Neural cell (in vitro differentiated cells): Measurements from ENCODE around the gene FCGR2B. TPM values are rescaled to one million over a fixed set of nuclear protein-coding genes. Genes with fewer than 3 reads are reported as not detected.

ENCODE experiments used
- H2AFZ ChIP-seq: fragments of 200-600, 300-800 bp; sonication (generic), shearing (Covaris generic); 2 replicates; pipeline ENCODE4 v1.6.0; 2014; ENCODE audit warnings: low read depth, mild to moderate bottlenecking, antibody characterized with exemption, low read length, moderate library complexity
- H3F3A ChIP-seq: fragments of 200-600 bp; shearing (Covaris generic); 2 replicates; pipeline ENCODE4 v1.6.1; 2016; ENCODE audit warnings: mild to moderate bottlenecking, moderate library complexity, mixed read lengths, antibody characterized with exemption, low read length; ENCODE audit not compliant: insufficient read depth, poor library complexity, severe bottlenecking
- H3K27ac ChIP-seq: fragments of 200-600, 300-800 bp; sonication (generic), shearing (Covaris generic); 2 replicates; pipeline ENCODE4 v1.5.1; 2014; ENCODE audit warnings: mild to moderate bottlenecking, low read length, moderate library complexity
- H3K27me3 ChIP-seq: fragments of 300-800, 200-600 bp; sonication (generic), shearing (Covaris generic); 2 replicates; pipeline ENCODE4 v1.6.0; 2014; ENCODE audit warnings: mild to moderate bottlenecking, low read depth, low read length, moderate library complexity; ENCODE audit not compliant: insufficient read depth
- H3K36me3 ChIP-seq: fragments of 300-800, 200-600 bp; sonication (generic), shearing (Covaris generic); 2 replicates; pipeline ENCODE4 v1.5.1; 2014; ENCODE audit warnings: mild to moderate bottlenecking, antibody characterized with exemption, low read length, moderate library complexity; ENCODE audit not compliant: insufficient read depth
- H3K4me2 ChIP-seq: fragments of 300-800, 200-600 bp; sonication (generic), shearing (Covaris generic); 2 replicates; pipeline ENCODE4 v1.6.0; 2014; ENCODE audit warnings: mild to moderate bottlenecking, low read length
- H3K4me3 ChIP-seq: fragments of 300-800, 200-600 bp; sonication (generic), shearing (Covaris generic); 2 replicates; pipeline ENCODE4 v1.5.1; 2014; ENCODE audit warnings: mild to moderate bottlenecking, low read length, moderate library complexity
- H3K79me2 ChIP-seq: fragments of 200-600 bp; shearing (Covaris generic); replicated peaks from 2 replicates; pipeline ENCODE4 v1.6.0; 2014; ENCODE audit warnings: mild to moderate bottlenecking, low read length, moderate library complexity; ENCODE audit not compliant: insufficient read depth
- H3K9ac ChIP-seq: fragments of 300-800, 200-600 bp; sonication (generic), shearing (Covaris generic); 2 replicates; pipeline ENCODE4 v1.6.1; 2016; ENCODE audit warnings: mild to moderate bottlenecking, low read length, mixed read lengths
- H3K9me2 ChIP-seq: fragments of 200-600 bp; shearing (Covaris generic); 2 replicates; pipeline ENCODE4 v1.6.1; 2016; ENCODE audit warnings: mild to moderate bottlenecking, low read length, mixed read lengths; ENCODE audit not compliant: insufficient read depth
- H3K9me3 ChIP-seq: fragments of 200-600, 300-800 bp; sonication (generic), shearing (Covaris generic); 2 replicates; pipeline ENCODE4 v1.6.1; 2016; ENCODE audit warnings: mild to moderate bottlenecking, mixed run types, low read length, moderate library complexity, mixed read lengths
- H4K20me1 ChIP-seq: fragments of 200-600 bp; shearing (Covaris generic); 2 replicates; pipeline ENCODE4 v1.6.1; 2016; ENCODE audit warnings: mild to moderate bottlenecking, mixed run types; ENCODE audit not compliant: insufficient read depth
- CTCF ChIP-seq: fragments of 450-650 bp; IDR thresholded peaks from 2 replicates; pipeline ENCODE4 v1.5.1; 2014; ENCODE audit warnings: antibody characterized with exemption, mild to moderate bottlenecking, moderate library complexity; ENCODE audit not compliant: poor library complexity, severe bottlenecking
- EP300 ChIP-seq: fragments of 450-650 bp; conservative IDR thresholded peaks from 2 replicates; pipeline ENCODE4 v1.6.1; 2014; ENCODE audit warnings: antibody characterized with exemption, mild to moderate bottlenecking, moderate library complexity; ENCODE audit not compliant: poor library complexity, severe bottlenecking
- EZH2 ChIP-seq: fragments of 200-600, 300-800 bp; shearing (Covaris generic), sonication (generic); IDR thresholded peaks from 2 replicates; pipeline ENCODE4 v1.6.1; 2014; ENCODE audit warnings: antibody characterized with exemption, low read length, borderline replicate concordance, mild to moderate bottlenecking; ENCODE audit not compliant: insufficient read depth, poor library complexity, severe bottlenecking
- MXI1 ChIP-seq: fragments of 450-650 bp; conservative IDR thresholded peaks from 2 replicates; pipeline ENCODE4 v1.6.1; 2014; ENCODE audit warnings: antibody characterized with exemption, mild to moderate bottlenecking; ENCODE audit not compliant: poor library complexity, severe bottlenecking
- POLR2AphosphoS5 ChIP-seq: IDR thresholded peaks from 2 replicates; pipeline ENCODE4 v1.6.1; 2012
- RAD21 ChIP-seq: fragments of 450-650 bp; conservative IDR thresholded peaks from 2 replicates; pipeline ENCODE4 v1.6.1; 2014; ENCODE audit warnings: antibody characterized with exemption, mild to moderate bottlenecking, moderate library complexity
- SMC3 ChIP-seq: fragments of 450-650 bp; conservative IDR thresholded peaks from 2 replicates; pipeline ENCODE4 v1.6.1; 2014; ENCODE audit warnings: antibody characterized with exemption, mild to moderate bottlenecking, moderate library complexity; ENCODE audit not compliant: poor library complexity
- polyA plus RNA-seq: library from polyadenylated mRNA; depleted of rRNA; stranded (reverse); fragments of >200 nt; gene quantifications from 2 replicates; pipeline ENCODE4 v1.2.3, GENCODE V29; 2014
- TF ChIP-seq, protein P1 (sequence below): IDR thresholded peaks from 2 replicates; pipeline ENCODE4 v1.6.1; 2012; ENCODE audit warnings: borderline replicate concordance

FCGR2B gene
- polyA plus RNA-seq, 1 donor from 2014 or later = not detected

- Histone ChIP-seq H3K27ac (no peak overlapping the region), H3K4me2 (no peak overlapping the region), H3K27me3 (peaks cover 5% of the 10 kb centered on the region), H2AFZ (no peak overlapping the region), H3K79me2 (no peaks in the 10 kb centered on the region), H4K20me1 (no peaks in the 10 kb centered on the region), H3K9ac (no peak overlapping the region), H3K36me3 (no peaks in the 10 kb centered on the region), H3K4me3 (no peak overlapping the region), H3K9me3 (no peaks in the 10 kb centered on the region), H3K9me2 (no peaks in the 10 kb centered on the region), H3F3A (no peaks in the 10 kb centered on the region)
- TF ChIP-seq RAD21 = no peak
- no peak for TF ChIP-seq CTCF
- no peak for TF ChIP-seq EP300
- TF ChIP-seq, protein P1, sequence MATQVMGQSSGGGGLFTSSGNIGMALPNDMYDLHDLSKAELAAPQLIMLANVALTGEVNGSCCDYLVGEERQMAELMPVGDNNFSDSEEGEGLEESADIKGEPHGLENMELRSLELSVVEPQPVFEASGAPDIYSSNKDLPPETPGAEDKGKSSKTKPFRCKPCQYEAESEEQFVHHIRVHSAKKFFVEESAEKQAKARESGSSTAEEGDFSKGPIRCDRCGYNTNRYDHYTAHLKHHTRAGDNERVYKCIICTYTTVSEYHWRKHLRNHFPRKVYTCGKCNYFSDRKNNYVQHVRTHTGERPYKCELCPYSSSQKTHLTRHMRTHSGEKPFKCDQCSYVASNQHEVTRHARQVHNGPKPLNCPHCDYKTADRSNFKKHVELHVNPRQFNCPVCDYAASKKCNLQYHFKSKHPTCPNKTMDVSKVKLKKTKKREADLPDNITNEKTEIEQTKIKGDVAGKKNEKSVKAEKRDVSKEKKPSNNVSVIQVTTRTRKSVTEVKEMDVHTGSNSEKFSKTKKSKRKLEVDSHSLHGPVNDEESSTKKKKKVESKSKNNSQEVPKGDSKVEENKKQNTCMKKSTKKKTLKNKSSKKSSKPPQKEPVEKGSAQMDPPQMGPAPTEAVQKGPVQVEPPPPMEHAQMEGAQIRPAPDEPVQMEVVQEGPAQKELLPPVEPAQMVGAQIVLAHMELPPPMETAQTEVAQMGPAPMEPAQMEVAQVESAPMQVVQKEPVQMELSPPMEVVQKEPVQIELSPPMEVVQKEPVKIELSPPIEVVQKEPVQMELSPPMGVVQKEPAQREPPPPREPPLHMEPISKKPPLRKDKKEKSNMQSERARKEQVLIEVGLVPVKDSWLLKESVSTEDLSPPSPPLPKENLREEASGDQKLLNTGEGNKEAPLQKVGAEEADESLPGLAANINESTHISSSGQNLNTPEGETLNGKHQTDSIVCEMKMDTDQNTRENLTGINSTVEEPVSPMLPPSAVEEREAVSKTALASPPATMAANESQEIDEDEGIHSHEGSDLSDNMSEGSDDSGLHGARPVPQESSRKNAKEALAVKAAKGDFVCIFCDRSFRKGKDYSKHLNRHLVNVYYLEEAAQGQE = no peak
- no peak for TF ChIP-seq MXI1
- TF ChIP-seq SMC3 = no peak
These were observed 55.8 kb downstream of the FCGR2B start for GRCh38 chr1:161718559-161719324.

DNA sequence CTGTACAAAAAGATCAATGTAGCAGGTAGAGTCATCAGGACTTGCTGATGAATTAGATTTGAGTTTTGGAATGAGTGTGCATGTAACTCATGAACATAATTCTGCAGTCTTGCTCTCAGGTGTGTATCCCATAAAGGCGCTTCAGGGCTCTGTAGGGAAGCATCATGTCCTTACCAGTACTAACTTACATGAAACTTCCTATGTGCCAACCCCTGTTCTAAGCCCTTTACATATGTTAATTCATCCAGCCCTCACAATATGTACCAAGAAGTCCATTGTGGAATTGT, 56.3 kb downstream of the FCGR2B start:
- no peaks in the 10 kb centered on the region for H3K79me2 ChIP-seq
- TF ChIP-seq RAD21 (no peak), EP300 (no peak), CTCF (no peak), POLR2AphosphoS5 (no peak), SMC3 (no peak), EZH2 (no peak), MXI1 (no peak)
- TF ChIP-seq, protein P1 = no peak
- H2AFZ ChIP-seq = no peak overlapping the region
- H3F3A ChIP-seq = no peaks in the 10 kb centered on the region
- no peaks in the 10 kb centered on the region for H3K9me3 ChIP-seq
- no peak overlapping the region for H3K4me2 ChIP-seq
- peaks cover 5% of the 10 kb centered on the region for H3K27me3 ChIP-seq
- H3K36me3 ChIP-seq = no peaks in the 10 kb centered on the region
- H3K4me3 ChIP-seq = no peak overlapping the region
- H3K9ac ChIP-seq = no peak overlapping the region
- H3K9me2 ChIP-seq = no peaks in the 10 kb centered on the region
- H4K20me1 ChIP-seq = no peaks in the 10 kb centered on the region
- H3K27ac ChIP-seq = no peak overlapping the region
